Activated CD8-positive, alpha-beta memory T cell treated with anti-CD3 and anti-CD28 coated beads, Interleukin-2, amount 50 U/mL, for 24 hours (primary cell): ENCODE measurements around the gene HAND2.

Experiments used
- DNase-seq: peaks from one replicate; pipeline ENCODE4 v3.0.0-alpha.2; 2020; ENCODE audit errors: extremely low read depth

Gene HAND2

DNA sequence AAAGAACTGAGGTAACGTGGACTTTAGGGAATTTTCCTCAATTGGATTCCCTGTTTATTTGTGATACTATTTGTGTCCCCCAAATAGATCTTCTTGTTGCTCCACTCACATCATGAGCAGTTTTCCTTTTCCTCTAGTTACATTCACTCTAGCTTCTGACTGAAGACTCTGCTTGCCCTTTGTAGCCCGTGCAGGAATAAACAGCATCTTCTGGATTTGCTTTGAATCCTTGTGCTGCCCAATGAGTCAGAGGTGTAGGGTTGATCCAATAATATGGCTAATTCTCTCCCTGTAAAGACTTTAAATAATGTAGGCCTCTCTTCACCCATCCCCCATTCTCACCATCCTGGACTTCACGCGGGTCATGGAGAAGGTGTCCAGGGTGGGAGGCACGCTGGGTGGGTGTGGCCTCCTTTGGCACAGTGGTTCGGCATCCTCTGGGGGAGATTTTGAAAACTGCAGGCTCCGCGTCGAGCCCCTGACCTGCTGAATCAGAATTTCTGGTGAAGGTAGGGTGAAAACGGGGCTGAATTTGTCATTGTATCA lies 9.0 kb downstream of the HAND2 start:
- DNase-seq, result no peak

DNA sequence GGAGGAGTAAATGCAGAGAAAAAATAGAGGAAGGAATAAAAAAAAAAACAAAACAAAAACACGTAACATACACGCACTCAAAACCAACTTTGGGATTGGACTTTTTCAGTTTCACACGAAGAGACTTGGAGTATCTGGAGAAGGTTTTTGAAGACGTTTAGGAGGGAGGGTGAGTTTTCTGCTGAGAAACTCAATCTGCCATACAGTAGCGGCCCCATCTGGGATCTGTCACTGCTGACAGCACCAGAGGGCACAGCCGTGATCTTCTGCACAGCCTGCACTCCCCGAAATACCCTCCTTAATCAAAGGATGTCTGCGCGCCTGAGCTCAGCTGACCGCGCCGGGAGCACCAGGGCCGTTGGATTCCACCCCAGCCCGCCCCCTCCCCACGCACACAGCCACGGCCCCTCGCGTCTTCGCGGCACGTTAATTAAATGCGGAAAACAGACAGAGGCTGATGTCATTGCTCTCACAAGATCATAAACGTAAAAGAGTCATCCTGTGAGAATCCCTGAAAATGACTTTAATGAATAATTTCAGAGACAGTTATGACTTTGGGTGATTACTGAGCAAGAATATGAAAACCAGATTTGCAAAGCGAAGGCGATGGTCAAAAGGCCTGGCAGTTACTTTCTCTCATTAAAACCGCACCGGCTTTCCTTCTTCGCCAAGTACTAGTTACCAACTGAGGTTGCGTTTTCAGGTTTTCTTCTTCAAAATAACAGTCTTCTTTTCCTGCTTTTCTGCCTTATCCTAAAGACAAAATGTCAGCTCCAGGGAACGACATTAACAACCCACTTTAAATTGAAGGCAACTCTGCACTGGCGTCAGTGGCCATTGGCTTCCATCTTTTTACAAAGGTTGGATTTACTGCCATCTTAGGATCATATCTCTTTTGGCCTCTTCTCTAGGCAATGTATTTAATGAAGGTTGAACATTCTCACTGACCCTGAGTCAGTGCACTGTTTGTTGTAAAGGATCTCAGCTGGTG lies 10.6 kb downstream of the HAND2 start:
- DNase-seq, result no peak

DNA sequence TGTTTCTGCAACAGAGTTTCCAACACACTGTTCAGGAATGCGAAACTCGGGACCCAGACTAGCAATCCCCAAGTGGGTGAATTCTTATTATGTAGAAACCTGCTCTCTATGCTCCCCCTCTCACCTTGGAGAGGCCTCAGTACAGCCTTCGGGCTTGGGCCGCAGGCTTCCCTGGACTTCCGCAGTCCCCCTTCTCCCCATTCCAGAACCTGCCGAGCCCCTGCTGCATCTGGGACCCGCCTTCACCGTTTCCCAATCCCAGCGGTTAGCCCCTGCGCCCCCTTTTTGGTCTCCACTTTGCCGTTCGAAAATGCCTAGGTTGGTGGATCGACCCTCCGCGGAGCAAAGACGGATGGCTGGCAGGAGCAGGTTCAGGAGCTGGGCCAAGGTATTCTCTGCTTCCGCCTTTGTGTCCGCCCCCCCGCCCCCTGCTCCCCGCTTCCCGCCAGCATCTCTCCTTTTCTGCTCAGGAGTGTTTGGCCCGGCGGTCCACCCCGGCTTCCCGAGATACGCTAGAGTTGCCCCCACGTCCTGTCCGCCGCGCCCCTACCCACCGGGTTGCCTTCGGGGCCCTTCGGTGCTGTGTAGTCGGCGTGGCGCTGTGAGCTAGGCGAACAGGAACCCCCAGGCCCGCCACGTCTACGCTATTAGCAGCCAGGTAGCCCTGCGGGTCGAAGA lies 11.5 kb downstream of the HAND2 start:
- no peak for DNase-seq

DNA sequence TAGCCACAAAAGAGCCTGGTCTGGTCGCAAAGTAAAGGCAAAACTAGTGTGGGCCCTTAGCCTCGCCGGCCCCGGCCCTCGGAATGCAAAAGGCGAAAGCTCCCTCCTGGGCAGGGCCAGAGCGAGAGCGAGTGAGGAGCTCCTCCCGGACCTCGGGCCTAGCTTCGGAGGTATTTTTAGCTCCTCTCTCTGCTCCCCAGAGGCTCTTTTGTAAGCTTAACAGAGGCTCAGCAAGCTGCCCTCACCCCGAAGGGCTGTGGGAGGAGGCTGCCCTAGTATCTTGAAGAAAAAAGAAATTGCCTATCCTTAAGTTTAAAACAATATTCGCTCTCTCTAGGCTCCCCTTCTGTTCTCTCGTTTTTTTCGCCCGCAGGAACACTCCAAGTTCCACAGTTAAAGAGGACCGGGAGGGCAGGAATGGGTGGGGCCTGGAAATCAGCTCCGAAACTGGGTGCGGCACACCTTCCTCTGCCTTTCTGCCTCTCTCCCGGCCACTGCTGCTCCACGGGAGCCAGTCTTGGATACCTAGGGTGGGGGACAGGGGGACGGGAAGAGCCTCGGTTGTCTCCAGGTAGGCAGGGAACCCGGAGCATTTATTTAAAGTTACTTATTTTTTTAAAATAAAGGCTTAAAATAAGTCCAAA lies 12.1 kb downstream of the HAND2 start:
- DNase-seq, result no peak

DNA sequence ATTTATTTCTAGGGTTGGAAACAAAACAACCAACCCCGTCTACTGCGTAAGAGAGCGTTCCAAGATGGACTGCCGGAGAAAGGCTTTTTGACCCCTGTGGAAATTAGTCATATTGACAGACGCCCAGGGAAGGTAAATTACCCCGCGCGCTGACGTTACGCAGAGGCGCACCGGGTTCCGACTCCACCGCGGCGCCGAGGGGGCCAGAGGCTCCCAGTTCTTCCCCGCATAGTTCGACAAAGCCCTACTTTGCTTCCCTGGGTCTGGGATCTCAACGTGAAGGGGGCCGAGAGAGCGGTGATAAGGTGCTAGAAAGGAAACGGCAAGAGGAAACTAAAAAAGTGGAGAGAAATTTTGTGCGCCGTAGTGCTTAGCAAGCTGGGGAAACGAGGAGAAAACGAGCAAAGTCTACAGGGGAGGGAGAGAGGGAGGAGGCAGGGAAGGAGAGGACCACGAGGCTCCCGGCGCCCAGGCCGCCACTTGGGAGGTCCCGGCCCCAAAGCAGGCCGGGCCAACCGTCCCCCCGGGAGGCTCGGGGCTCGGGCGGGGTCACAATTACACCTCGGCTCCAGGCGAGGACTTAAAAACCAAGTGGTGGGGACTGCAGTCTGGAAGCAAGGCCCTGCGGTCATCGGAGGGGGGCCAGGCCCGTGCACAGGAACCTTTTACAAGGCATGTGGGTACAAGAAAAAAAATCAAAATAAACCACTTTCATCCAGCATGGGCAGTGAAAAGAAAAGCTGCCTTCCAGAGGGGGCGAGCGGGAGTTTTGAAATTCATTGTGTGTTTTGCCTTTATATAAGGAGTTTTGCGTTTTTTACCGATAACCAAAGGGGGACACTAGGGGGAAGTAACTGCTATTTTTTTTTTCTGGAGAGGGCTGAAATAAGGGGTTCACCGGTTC lies 13.2 kb downstream of the HAND2 start:
- no peak for DNase-seq

DNA sequence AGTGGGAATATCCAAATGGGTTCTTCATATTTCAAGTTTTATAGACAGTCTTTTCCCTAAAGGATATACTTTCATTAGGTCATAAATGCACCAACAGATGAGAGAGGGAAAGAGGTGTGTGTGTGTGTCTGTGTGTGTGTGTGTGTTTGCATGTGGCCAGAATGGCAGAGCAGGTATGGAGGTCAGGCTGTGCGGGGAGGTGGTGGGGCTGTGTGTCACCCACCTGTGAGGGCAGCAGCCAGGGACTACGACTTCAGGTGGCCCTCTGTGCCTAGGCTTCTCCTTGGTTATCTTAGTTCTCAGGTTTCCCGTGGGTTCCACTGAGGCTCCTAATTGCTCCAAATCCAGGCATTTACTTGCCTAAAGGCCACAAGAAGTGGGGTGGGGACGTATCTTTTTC lies 14.6 kb downstream of the HAND2 start:
- DNase-seq, result no peak

DNA sequence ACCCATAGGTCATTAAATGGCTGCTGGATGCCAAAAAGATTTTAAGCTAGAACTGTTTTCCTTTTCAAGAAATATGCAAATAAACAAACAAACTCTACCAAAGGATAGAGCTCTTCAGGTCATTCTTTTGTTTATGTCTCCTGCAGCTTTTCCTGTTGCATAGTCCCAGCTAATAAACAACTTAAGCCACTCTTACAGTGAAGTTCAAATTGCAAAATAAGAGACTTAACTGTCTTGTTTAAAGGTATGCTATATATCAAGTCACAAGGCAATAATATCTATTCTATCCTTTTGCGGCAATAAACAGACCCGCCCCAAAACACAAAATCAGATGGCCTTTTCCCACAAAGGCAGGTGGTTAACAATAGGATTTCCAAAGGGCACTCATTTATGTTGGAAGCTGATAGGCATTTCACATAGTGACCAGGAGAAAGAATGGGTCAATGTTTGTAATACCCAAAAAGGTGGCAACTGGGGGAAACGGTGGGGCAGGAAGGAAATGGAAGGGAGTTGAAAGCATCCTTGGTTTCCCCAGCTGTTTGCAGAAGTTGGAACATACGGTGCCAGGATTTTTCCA lies 15.3 kb downstream of the HAND2 start:
- DNase-seq, result no peak

DNA sequence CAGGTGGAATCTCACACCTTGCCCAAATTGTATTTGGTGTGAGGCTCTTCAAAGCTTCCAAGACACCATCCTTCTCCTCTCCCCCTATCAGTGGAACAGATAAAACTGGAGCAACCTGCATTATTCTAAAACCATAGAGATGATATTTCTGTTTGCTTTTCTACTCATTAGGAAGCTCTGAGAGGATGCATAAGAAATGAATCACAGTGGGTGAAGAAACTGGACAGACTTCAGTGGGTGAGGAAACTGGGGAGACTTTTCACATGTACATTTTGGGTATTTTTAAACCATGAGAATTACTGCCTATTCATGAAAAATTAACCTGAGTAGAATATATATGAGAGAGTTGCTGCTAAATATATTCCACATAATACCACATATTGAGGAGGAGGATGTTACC lies 16.4 kb downstream of the HAND2 start:
- DNase-seq, result no peak

DNA sequence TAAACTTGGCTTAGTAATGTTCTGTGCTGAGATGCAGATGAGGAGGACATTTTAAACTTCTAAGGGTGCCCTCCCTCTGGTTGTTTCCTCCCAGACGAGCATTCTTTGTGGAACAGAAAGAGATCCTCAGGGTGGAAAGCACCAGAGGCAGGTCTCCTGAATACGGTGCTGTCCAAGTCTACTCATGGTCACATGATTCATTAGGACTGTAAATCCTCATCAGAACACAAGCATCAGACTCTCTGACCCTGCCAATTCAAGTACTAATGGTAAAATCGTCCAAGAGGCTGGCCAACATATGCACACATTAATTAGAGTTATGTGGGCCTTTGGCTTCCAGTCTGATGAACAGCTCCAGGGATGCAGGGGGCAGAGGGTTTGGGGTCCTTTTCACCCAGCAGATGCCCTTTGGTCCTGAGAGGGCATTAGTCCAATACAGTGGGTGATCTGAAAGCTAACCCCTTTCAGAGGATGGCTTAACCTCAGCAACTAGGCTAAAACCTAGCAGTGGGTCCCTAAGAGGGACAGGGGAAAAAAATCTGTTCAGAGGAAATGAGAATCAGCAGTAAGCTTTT lies 18.2 kb downstream of the HAND2 start:
- no peak for DNase-seq

DNA sequence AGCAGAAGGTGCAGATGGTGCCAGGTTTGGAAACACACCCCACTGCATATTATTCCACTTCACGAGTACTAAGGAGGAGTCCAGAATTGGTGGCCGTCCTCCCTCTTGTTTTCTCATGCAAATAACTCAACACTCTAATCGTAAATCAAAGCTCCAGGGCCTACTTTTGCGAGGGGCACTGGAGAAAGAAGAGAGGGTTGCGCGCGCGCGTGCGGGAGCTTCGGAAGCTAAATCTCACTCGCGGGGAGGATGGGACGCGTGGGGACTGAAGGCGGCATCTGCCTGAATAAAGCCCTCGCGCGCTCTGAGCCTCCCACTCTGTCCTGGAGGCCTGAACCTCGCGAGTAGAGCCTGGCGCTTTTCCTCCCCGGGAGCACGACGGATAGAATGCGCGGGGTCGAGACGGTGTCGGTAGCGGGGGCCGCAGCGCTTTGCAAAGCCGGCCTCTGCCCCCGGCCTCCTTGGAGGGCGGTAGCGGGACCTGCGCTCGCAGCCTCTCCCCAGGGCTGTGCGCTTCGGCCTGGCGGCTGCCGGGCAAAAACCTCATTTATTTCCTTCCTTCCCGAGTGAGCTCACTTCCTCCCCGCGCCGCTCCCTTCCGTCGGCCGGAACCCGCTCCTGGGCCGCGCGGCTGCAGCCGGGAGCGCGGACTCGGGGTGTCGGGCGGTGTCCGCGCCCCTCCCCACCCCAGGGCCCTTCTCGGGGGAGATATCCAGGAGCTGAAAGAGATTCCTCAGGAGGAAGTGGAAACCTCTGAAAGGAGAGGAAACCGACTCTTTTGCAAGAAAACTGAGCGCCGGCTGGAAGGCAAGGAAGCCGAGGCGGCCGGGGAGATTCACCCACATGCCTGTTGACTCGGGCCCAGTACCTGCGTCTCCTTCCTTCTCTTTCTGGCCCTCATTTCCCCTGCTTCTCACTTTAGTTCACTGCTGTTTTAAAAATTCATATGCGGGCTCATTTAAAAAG lies 20.7 kb downstream of the HAND2 start:
- DNase-seq, result no peak

DNA sequence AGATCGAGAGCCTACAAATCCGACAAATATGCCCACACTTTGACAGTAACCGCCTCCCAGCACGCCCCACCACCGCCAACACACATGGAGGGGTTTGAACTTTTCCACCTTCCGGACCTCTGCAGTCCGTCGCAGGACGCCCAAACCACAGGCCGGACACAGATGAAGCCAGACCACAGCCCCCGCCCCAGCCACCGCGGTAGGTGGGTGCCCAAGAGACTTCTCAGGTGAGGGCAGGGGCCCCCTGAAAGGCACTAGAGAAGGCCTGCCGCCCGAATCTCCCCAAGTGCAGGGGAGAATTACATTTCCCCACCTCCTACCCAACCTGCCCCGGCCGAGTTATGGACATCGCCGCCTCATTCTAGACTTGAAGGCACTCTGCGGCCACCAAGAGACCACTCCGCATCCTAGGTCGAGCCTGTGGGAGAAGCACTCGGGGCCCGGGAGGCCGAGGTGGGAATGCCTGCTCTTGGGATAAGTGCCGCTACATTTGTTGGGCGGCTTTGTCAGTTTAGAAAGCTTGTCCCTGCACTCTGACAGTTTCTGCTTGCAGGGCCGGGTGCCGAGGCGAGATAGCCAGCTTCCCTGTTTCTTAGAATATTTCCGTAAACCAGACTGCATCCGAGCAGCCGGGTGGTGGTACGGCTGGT lies 21.5 kb downstream of the HAND2 start:
- no peak for DNase-seq

DNA sequence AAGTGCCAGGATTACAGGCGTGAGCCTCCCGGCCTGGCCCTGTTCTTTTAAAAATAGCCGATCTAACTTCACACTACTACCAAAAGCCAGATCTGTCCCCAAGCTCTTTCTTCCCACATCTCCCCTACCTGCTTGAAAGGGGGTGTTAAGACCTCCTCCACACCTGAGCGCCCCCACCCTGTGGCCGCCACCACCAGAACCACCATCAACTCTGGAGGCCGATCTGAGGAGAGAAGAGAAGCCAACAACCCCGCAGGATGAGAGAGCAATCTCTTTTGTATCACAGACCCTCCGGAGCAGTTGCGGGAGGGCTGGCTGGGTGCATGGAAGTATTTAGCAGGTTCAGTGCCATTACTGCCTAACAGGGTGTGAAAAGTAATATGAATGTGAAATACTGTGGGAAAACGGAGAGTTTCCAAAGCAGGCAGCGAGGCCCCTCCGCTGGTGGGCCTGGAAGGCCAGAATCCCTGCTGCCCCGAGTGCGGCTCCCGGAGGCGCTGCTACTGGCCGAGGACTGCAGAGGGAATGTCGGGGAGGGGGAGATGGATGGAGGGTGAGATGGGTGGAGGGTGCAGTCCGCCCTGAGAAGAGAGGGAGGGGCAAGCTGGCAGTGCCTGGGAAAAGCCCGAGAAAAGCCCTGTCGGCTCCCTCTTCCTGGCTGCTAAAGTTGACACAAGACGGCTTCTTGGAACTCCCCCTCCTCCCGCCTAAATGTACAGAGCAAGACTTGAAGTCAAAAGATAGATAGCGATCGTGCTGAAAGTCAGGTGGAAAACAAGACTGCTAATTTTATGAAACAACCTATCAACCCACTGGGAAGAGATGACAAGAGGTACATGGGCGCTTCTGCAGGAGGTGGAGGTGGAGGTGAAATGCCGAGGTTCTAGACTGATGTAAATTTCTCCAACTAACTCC lies 22.3 kb downstream of the HAND2 start:
- no peak for DNase-seq

DNA sequence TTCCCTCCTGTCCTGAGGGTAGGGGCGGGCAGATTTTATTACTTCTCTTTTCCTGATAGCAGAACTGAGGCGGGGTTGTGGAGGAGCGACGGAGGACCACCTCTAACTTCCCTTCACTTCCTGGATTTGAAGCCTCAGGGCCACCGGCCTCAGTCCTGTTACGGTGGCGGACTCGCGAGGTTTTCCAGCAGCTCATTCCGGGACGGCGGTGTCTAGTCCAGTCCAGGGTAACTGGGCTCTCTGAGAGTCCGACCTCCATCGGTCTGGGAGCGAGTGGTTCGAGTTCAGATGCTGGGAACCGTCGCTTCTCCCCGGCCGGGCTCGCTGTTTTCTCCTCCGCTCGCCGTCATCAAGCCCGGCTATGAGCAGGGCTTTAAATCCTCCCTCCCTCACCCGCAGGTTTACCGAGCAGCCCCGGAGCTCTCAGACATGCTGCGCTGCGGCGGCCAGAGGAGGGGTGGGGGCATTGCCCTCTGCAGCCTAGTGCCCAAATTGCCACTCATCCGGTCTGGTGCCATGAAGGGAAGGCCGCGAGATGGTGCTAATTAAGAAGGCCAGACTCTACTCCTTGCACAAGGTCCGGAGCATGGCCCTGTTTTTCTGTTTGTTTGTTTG lies 23.3 kb downstream of the HAND2 start:
- DNase-seq, result no peak

DNA sequence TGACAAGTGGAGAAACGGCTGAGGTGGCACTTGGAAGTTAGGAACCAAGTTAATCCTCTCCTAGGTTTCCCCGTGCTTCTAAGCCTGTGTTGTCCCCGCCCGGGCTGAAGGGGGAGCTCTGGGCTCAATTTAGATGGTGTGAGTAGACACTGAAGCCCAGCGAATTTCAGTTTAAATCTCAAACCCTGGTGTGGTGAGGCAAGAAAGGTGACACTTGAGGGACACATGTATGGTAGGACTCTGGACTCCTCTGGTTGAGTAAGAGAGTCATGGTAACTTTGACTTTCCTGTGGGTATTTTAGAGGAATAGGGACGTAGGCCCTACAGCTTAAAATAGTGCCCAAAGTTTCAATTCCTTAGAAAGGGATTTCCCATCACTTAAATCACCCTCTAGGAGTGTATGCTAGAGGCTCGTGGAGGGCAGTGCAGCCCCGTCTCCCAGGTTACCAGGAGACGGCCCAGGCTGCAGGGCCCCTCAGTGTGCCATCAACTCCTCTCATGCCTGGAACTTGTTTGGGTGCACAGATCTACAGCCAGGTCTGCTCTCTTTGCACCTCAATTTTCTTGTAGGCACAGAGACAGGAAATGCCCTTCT lies 24.0 kb downstream of the HAND2 start:
- DNase-seq, result no peak

DNA sequence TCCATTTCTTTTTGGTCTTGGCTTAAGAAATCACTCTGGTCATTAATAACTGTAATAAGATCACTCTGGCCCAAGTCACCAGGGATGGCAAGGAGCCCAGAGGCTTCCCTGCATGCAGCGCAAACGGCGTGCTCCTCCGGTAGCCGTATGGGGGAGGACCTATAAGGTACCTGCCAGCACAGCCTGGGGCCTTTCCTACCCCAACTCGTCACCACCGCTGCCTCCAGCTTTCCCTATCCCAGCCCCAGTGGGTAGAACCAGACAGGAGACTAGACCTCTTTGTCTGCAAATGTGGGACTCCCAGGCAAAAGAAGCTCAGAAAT lies 25.9 kb downstream of the HAND2 start:
- DNase-seq, result no peak

DNA sequence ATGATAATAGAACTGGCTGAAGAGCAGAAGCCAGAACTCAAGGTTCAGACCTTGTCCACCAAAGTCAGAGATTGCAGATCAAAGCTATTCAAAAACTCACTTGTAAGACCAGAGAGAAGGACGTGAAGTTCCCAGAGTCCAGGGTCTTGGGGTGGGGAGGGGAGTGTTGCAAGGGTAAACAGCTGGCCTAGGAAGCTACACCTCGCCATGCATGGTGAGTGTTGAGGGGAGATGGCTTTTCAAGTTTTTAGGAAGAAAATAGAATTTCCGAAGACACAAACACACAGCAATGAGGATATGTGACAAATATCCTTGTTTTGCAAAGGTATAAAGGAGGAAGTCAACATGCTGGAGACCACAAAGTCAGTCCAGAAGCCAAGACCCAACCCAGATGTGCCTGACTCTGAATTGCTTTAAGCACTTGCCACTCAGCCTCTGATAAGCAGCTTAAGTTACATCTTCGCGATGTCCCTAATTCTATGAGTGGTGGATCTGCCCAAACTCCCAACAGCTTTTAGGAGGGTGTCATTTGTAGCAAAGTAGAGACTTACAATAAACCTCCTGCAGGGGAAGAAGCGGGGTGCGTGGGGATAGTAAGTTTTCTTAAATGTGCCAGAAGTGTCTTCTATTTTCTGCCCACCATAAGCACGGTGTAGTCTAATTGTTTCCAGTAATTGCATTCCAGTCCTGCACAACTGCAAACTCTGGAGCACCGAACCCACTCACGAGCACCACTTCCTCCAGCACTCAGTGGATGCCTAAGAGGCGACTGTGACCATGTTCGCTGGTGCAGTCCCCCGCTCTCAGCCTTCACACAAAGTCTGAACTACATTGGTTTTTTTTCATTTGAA lies 26.5 kb downstream of the HAND2 start:
- DNase-seq, result no peak
